BJ (cell line): ENCODE data around the gene GOLT1A. TPM values are rescaled to one million over a fixed set of nuclear protein-coding genes. Genes with fewer than 3 reads are reported as not detected.
A peak's percentile ranks its signal among the peaks of the same experiment; 100 is the strongest.

ENCODE experiments used
- CTCF ChIA-PET: fragments of 350-600 bp; formaldehyde crosslinking; extraction: SDS; loops from one replicate; lab custom pipeline; 2021; ENCODE audit warnings: antibody characterized with exemption, inconsistent platforms; lab: Yijun Ruan, JAX
- POLR2A ChIA-PET: fragments of 300-600 bp; sonication (Branson Sonifier 250); formaldehyde crosslinking; extraction: SDS; loops from one replicate; lab custom pipeline; 2021; ENCODE audit warnings: antibody characterized with exemption; lab: Charles Lee
- DNase-seq: peaks from one replicate; pipeline ENCODE4 v3.0.0-alpha.2; 2011; ENCODE audit warnings: low read depth
- H3K27me3 ChIP-seq: 2 replicates; pipeline ENCODE4 v1.6.0; 2011; ENCODE audit warnings: low read length; ENCODE audit not compliant: control insufficient read depth, insufficient read depth
- H3K36me3 ChIP-seq: 2 replicates; pipeline ENCODE4 v1.5.1; 2011; ENCODE audit warnings: low read length; ENCODE audit not compliant: control insufficient read depth, insufficient read depth
- H3K4me3 ChIP-seq: 2 replicates; pipeline ENCODE4 v1.5.1; 2011; ENCODE audit warnings: low read depth, mild to moderate bottlenecking, control low read depth, low read length
- polyA plus RNA-seq: library from polyadenylated mRNA; depleted of rRNA; stranded (reverse); fragments of >200 nt; gene quantifications from 2 replicates; pipeline ENCODE4 v1.2.3, GENCODE V29; 2011
- TF ChIP-seq, protein P1 (sequence below): IDR thresholded peaks from 2 replicates; pipeline ENCODE4 v1.5.1; 2011; ENCODE audit warnings: low read depth, mild to moderate bottlenecking, control low read depth, inconsistent platforms, low read length, moderate library complexity; ENCODE audit not compliant: insufficient read depth

Gene GOLT1A
- polyA plus RNA-seq, 1 experiment = 0.21 TPM

DNA sequence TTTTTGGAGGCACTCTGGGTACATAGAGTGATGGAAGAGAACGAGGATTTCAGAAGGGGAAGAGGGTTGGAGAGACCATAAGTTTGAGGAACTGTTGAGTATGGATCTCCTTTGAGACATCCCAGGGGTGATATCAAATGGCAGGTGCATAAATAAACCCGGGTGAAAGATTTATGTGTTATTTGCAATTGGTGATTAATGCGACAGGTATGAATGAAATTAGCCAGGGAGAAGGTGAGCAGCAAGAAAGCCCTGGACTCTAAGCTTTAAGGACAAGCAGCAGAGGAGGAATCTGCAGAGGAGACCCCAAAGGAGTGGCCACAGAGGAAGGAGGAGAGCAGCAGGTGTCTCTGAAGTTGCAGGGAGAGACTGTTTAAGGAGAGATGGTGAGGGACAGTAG, 38.8 kb downstream of the GOLT1A start:
- Histone ChIP-seq H3K4me3 (no peak overlapping the region), H3K36me3 (no peaks in the 10 kb centered on the region), H3K27me3 (no peaks in the 10 kb centered on the region)
- no peak for DNase-seq
- TF ChIP-seq, protein P1, sequence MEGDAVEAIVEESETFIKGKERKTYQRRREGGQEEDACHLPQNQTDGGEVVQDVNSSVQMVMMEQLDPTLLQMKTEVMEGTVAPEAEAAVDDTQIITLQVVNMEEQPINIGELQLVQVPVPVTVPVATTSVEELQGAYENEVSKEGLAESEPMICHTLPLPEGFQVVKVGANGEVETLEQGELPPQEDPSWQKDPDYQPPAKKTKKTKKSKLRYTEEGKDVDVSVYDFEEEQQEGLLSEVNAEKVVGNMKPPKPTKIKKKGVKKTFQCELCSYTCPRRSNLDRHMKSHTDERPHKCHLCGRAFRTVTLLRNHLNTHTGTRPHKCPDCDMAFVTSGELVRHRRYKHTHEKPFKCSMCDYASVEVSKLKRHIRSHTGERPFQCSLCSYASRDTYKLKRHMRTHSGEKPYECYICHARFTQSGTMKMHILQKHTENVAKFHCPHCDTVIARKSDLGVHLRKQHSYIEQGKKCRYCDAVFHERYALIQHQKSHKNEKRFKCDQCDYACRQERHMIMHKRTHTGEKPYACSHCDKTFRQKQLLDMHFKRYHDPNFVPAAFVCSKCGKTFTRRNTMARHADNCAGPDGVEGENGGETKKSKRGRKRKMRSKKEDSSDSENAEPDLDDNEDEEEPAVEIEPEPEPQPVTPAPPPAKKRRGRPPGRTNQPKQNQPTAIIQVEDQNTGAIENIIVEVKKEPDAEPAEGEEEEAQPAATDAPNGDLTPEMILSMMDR = no peak
- POLR2A ChIA-PET = no interaction called here
- CTCF ChIA-PET = interaction anchor here (1.7 to 5.5 kb wide), 5 partner anchors 9 to 31 kb away, joined by 6 to 30 read pairs (median 7); partner anchors contain the start of gene REN

DNA sequence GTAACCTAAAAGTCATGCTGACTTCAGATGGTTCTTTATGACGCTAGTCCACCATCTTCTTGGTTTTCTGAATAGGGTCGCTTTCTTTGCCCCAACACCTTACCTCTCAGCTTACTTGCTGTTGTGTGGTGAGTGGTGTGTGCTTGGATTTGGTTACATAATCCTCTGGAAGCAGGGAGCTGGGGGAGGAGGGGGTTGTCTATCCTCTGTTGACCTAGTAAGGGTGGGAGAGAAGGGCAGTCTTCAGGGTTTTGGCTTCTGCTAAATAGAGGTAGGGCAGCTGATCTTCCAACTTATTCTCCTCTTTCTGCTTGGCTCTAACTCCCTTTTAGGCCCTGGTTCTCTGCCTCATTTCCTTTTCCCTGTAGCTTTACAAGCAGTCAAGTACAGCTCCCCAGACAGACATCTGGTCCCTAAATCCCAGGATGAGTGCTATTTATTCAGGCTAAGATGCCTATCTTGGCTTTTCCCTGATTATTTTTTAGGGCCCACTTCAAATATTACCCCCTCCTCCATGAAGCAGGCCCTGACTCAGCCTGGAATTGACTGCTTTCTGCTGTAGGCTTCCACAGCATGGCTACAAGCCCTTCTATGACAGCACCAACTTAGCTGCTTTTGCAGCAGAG, 41.3 kb downstream of the GOLT1A start:
- ChIA-PET CTCF (interaction anchor here (1.0 to 4.1 kb wide), 9 partner anchors 9 to 190 kb away, joined by 3 to 25 read pairs (median 8); partner anchors contain the start of gene PLEKHA6), POLR2A (no interaction called here)
- DNase-seq = no peak
- Histone ChIP-seq H3K36me3 (no peaks in the 10 kb centered on the region), H3K4me3 (no peak overlapping the region), H3K27me3 (no peaks in the 10 kb centered on the region)
- TF ChIP-seq, protein P1 = no peak

DNA sequence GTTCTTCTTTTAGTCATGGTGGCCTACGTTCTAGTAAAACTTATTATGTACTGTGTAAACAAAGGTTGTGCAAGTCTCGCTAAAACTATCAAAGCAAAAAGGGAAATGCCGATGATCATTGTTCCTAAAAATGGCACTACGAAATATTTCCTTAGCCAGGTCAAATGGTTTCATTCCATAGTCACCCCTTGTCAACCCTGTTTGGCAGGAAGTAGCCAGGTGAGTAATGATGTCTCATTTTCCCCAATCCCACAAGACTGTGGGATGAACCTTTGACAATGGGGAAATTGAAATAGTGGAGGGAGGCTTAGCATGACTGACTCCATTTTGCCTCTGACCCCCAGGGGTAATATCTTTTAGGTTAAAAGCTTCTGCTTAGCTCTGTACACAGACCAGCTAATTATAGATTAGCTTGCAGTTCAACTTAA, 42.0 kb downstream of the GOLT1A start:
- peak; percentile 59 for DNase-seq
- ChIA-PET POLR2A (no interaction called here), CTCF (interaction anchor here (1.0 to 4.1 kb wide), 8 partner anchors 8 to 191 kb away, joined by 4 to 25 read pairs (median 8); partner anchors contain the start of gene PLEKHA6)
- Histone ChIP-seq H3K4me3 (no peak overlapping the region), H3K36me3 (no peaks in the 10 kb centered on the region), H3K27me3 (no peaks in the 10 kb centered on the region)
- TF ChIP-seq, protein P1 = no peak

DNA sequence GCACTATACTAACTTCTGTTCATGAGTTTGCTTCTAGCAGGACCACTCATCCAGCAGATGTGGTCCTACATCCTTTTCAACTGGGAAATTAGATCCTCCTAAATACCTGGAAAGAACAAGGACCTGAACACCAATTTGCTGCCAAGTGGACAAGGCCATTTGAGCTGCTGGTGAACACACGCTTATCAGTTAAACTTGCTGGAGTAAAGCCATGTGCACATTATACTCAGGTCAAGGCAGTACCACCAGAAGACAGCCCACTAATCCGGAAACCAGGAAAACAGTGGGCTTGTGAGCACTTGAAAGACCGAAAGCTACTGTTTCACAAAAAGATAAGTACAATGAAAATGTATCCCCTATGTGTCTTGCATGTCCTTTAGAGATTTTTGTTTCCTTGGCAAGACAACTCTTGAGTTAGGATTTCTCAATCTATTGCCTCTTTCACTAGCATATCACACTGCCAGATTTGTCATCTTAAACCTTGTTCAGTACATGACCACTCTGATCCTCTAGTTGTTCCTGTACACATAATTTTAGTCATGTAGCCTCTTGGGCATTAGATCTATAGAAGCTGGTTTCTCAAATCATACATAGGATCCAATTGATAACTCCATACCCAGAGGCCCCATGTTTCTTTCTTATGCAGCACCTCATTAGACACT, 43.2 kb downstream of the GOLT1A start:
- POLR2A ChIA-PET = no interaction called here
- Histone ChIP-seq H3K27me3 (no peaks in the 10 kb centered on the region), H3K36me3 (no peaks in the 10 kb centered on the region), H3K4me3 (no peak overlapping the region)
- TF ChIP-seq, protein P1 = no peak
- no peak for DNase-seq
- CTCF ChIA-PET = interaction anchor here (1.0 to 4.1 kb wide), 6 partner anchors 8 to 192 kb away, joined by 3 to 25 read pairs (median 4); partner anchors contain the start of gene GOLT1A

DNA sequence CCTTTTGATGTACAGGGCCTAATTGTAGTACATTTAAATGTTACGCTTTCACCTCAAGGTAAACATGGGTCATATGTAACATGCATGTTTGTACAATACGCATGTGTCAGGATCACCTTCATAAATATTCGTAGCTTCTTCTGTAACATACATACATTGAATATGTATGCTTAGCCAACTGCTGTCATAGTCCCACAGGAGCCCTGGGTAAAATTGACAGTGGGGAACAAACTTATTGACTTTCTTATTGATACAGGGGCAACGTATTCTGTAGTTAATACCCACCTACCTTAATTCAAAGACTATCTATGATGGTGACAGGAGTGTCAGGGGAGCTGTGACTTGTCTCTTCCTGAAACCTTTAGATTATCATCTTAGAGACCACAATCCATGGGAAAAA, 43.9 kb downstream of the GOLT1A start:
- Histone ChIP-seq H3K4me3 (no peak overlapping the region), H3K36me3 (no peaks in the 10 kb centered on the region), H3K27me3 (no peaks in the 10 kb centered on the region)
- TF ChIP-seq, protein P1 = no peak
- DNase-seq = no peak
- POLR2A ChIA-PET = no interaction called here
- CTCF ChIA-PET = interaction anchor here (0.7 to 4.1 kb wide), 4 partner anchors 37 to 193 kb away, joined by 3 to 25 read pairs (median 4); partner anchors contain the start of gene GOLT1A
